Activated T-cell treated with anti-CD3 and anti-CD28 coated beads, Interleukin-2, amount 50 U/mL, for 48 hours (primary cell): ENCODE measurements around the gene ZNF493.
A peak's percentile ranks its signal among the peaks of the same experiment; 100 is the strongest.

Source experiments
- DNase-seq, 2 experiments: peaks; one replicate each; pipeline ENCODE4 v3.0.0-alpha.2; 2020

ZNF493 gene

GRCh38 chr19:21396893-21397572 lies at the start of gene ZNF493:
Gene ZNF493, plus strand, starts transcription at chr19:21397133. Its CDS starts 105 bp downstream, at chr19:21397238.
- peak; percentile 93 for DNase-seq

- no peak for DNase-seq
Measured at GRCh38 chr19:21352830-21353229, 44.1 kb upstream of the ZNF493 start.

GRCh38 chr19:21358768-21359451 lies 38.0 kb upstream of the ZNF493 start, which contains the start of gene ZNF738:
Gene ZNF738, plus strand, starts transcription at chr19:21359000. Its CDS starts 141 bp downstream, at chr19:21359141.
- peak; percentile 89 to 90 for DNase-seq

DNA sequence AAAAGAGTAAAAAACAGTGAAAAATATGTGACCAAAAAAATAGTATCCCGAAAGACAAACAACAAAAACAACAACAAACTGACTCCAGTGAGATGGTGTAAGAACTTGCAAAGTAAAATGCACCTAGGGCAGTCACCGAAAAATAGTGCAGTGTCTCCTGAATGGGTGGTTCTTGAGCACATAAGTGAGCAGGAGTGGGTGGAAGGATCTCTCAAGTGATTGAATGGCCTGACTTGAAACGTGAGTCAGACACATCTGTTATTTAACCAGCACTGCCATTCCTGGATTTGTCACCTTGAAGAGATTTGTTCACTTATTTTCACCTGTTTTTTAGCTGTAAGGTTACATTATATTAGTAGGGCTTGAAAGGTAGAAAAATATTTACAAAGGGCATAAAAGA lies 34.6 kb upstream of the ZNF493 start:
- no peak for DNase-seq

DNA sequence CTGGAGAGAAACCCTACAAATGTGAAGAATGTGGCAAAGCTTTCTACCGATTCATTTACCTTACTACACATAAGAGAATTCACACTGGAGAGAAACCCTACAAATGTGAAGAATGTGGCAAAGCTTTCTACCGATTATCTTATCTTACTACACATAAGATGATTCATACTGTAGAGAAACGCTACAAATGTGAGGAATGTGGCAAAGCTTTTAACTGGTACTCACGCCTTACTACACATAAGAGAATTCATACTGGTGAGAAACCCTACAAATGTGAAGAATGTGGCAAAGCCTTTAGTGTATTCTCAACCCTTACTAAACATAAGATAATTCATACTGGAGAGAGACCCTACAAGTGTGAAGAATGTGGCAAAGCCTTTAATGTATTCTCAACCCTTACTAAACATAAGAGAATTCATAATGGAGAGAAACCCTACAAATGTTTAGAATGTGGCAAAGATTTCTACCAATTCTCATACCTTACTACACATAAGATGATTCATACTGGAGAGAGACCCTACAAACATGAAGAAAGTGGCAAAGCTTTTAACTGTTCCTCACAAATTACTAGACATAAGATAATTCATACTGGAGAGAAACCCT lies 12.9 kb upstream of the ZNF493 start:
- DNase-seq: no peak

- DNase-seq: no peak
Measured at GRCh38 chr19:21396121-21396520, 812 bp upstream of the ZNF493 start.

GRCh38 chr19:21398851-21399250 lies 1.9 kb downstream of the ZNF493 start:
- DNase-seq: no peak

- DNase-seq: no peak
Measured at GRCh38 chr19:21402303-21402985, 5.5 kb downstream of the ZNF493 start.

DNA sequence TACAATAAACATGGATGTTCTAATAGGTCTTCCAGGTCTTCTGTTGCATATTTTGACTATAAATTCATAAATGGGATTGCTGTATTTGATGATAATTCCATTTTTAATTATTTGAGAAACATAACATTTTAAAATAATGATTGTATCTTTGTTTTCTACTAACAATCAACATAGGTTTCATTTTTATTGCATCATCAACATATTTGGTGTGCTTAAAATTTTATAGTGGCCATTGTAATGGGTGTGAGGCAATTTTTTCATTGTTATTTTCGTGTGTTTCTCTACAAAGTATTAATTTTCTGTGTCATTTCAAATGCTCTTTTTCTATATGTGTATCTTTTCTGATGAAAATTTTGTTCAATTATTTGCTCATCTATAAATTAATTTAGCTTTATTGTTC lies 13.2 kb downstream of the ZNF493 start:
- DNase-seq: no peak

DNA sequence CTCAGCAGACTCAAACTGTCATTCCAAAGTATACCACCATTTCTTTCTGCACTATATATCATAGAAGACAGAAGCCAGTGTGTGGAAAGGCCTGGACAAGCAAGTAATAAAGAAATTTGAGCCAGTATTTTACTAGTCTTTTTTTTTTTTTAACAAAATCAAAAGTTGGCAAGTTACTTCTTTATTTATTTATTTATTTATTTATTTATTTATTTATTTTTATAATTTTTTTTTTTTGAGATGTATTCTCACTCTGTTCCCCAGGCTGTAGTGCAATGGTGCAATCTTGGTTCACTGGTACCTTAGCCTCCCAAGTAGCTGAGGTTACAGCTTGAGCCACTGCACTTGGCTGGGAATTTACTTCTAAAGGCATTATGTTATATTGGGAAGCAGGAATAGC lies 25.3 kb downstream of the ZNF493 start:
- no peak for DNase-seq

DNA sequence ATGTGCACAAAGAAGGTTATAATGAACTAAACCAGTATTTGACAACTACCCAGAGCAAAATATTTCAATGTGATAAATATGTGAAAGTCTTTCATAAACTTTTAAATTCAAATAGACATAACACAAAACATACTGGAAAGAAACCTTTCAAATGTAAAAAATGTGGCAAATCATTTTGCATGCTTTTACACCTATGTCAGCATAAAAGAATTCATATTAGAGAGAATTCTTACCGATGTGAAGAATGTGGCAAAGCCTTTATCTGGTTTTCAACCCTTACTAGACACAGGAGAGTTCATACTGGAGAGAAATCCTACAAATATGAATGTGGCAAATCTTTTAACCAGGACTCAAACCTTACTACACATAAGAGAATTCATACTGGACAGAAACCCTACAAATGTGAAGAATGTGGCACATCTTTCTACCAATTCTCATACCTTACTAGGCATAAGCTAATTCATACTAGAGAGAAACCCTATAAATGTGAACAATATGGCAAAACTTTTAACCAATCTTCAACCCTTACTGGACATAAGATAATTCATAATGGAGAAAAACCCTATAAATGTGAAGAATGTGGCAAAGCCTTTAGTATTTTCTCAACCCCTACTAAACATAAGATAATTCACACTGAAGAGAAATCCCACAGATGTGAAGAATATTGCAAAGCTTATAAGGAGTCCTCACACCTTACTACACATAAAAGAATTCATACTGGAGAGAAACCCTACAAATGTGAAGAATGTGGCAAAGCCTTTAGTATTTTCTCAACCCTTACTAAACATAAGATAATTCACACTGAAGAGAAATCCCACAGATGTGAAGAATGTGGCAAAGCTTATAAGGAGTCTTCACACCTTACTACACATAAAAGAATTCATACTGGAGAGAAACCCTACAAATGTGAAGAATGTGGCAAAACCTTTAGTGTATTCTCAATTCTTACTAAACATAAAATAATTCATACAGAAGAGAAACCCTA lies 26.4 kb downstream of the ZNF493 start:
- no peak for DNase-seq

- no peak for DNase-seq
Measured at GRCh38 chr19:21430675-21431074, 33.7 kb downstream of the ZNF493 start.

DNA sequence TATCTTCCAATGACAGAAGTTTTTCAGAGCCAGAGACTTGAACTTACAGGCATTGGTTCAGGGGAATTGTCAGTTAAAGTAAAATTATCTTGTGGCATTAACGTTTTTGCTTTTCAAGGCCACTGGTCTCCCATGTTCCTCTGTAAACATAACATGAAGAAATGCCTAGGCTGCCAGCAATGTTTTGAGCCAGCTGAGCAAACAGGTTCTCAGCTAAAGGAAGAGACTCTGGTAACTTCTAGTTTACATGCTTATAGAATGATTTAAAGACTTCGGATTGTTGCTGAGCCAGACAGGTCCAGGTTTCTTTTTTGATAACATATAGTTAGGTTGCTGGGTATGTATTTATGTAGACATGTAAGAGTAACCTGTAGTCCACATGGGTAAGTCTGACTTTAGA lies 35.7 kb downstream of the ZNF493 start:
- no peak for DNase-seq

GRCh38 chr19:21434516-21434915 lies 37.6 kb downstream of the ZNF493 start:
- DNase-seq: no peak

DNA sequence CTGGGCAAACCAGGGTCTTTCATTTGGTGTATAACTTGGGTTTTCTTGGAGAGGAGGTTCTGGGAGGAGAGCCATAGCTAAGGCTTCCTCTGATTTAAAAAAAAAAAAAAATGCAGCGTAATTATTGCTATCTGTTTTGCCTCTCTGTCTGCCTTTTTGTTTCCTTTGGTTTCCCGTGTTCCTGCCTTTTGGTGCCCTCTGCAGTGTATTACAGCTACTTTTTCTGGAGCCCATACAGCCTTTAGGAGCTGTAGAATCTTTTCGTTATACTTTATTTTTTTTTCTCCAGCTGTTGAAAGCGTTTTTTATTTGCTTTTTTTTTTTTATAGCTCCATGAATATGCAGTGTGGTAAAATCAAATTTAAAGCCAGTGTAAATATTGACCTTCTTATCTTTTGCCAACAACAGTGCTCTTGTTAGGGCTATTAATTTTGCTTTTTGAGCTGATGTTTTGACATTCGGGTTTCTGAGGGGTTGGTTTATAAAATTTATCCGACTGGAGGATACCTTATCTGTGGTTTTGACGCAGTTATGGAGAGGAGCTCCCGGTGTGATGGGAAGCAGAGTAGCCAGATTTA lies 38.1 kb downstream of the ZNF493 start:
- DNase-seq: no peak

DNA sequence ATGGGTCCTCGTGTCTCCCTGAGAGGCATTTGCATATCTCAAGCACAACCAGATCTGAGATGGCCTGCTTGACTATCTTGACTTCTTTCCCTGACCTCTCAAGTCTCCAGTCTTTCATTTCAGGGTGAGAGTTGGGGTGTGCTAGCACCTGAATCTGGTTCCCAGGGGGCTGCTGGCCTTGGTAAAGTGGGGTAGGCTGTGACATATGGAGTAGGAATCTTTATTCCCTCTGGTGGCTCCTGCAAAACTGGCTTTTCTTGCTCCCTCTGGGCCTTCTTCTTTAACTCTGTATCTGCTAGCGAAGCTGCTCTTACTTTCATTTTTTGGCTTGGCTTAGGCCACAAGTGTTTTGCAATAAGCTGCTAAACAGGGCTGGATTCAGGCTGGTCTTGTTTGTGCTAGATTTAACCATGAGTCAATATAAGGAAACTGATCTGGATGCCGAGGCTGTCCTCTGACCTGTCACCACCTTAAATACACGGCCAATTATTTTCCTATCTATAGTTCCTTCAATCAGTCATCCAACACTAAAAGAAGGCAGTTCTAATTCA lies 42.3 kb downstream of the ZNF493 start:
- DNase-seq: no peak

DNA sequence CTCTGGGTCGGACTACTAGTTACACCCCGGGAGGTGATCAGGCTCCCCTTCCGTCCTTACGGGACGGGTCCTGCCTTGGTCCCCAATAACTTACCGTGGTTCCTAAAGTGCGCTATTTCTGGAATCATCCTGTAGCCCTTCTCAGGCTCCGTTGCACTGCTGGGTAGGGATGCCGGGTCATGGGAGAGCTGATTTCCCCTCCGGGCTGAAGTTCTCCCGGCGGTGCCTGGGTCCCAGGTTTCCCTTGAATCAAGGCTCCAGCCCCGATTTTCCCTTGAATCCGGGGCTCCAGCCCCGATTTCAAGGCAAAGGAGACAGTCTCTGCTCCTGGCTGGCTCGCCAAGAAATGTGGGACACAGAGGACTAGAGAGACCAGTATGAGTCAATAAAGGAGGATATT lies 43.4 kb downstream of the ZNF493 start:
- DNase-seq: no peak

GRCh38 chr19:21451187-21451586 lies 54.3 kb downstream of the ZNF493 start:
- no peak for DNase-seq

GRCh38 chr19:21454901-21455300 lies 58.0 kb downstream of the ZNF493 start:
- no peak for DNase-seq

DNA sequence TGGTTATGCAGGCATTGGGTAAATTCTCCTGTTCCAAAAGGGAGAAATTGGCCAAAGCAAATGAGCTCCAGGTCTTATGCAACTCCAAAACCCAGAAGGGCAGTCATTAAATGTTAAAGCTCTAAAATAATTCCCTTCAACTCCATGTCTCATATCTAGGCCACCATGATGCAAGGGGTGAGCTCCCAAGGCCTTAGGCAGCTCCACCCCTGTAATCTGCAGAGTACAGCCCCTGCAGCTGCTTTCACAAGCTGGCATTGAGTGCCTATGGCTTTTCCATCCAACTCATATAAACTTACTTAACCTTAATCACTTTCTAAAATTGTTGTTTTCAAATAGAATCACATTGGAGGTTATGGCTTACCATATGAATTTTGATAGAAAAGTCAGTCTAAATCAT lies 63.8 kb downstream of the ZNF493 start:
- DNase-seq: no peak

- DNase-seq: no peak
Measured at GRCh38 chr19:21462540-21462939, 65.6 kb downstream of the ZNF493 start.
